PFSK-1 (cell line): Measurements from ENCODE around the gene AMMECR1L.

Source experiments
- POLR2AphosphoS5 ChIP-seq: IDR thresholded peaks from 2 replicates; pipeline ENCODE4 v1.6.1; 2012; ENCODE audit warnings: low read depth, mild to moderate bottlenecking, control low read depth, low read length, moderate library complexity
- REST ChIP-seq, 2 experiments: IDR thresholded peaks; 2 replicates each; pipeline versions ENCODE4 v1.6.1 to v1.8.0; 2011 to 2012; ENCODE audit warnings: low read depth in 2 of 2, low read length in 2 of 2, control low read depth in 1 of 2, inconsistent platforms in 1 of 2, mild to moderate bottlenecking in 1 of 2, moderate library complexity in 1 of 2; ENCODE audit not compliant: insufficient read depth in 1 of 2
- TAF1 ChIP-seq: IDR thresholded peaks from 2 replicates; pipeline ENCODE4 v1.6.1; 2012; ENCODE audit warnings: low read length, control low read depth, borderline replicate concordance; ENCODE audit not compliant: insufficient read depth

- TF ChIP-seq POLR2AphosphoS5 (no peak), REST (IDR thresholded peaks at IDR 0.05; ENCODE audit: insufficient read depth in 1 of 2, low read depth in 2 of 2, low read length in 2 of 2) (no peak), TAF1 (no peak)
Measured at GRCh38 chr2:127932199-127932876, 46.6 kb upstream of the AMMECR1L start.
